ENCODE measurements around the gene CHN2.

GRCh38 chr7:29170781-29171180, 23.8 kb upstream of the CHN2 start:
- TF ChIP-seq CTCF (IDR thresholded peaks at IDR 0.05) = no peak
- TF ChIP-seq TEAD1 (CRISPR knock-in tag; IDR thresholded peaks at IDR 0.05) = no peak
- TF ChIP-seq ESRRA (CRISPR knock-in tag; IDR thresholded peaks at IDR 0.05; ENCODE audit: borderline replicate concordance) = no peak
- no peak for TF ChIP-seq AR (CRISPR knock-in tag; IDR thresholded peaks at IDR 0.05)
- no peak for TF ChIP-seq JUN (CRISPR knock-in tag; IDR thresholded peaks at IDR 0.05)
- TF ChIP-seq IRF2 (CRISPR knock-in tag; IDR thresholded peaks at IDR 0.05; ENCODE audit: borderline replicate concordance, low read depth) = no peak
- TF ChIP-seq E2F1 (CRISPR knock-in tag; IDR thresholded peaks at IDR 0.05) = no peak
- TF ChIP-seq PREB (CRISPR knock-in tag; IDR thresholded peaks at IDR 0.05; ENCODE audit: borderline replicate concordance) = no peak
- TF ChIP-seq NR3C1 (CRISPR knock-in tag; conservative IDR thresholded peaks at IDR 0.05; ENCODE audit: low read depth) = no peak
- no peak for TF ChIP-seq USF2 (CRISPR knock-in tag; IDR thresholded peaks at IDR 0.05)
- TF ChIP-seq ELF4 (CRISPR knock-in tag; IDR thresholded peaks at IDR 0.05; ENCODE audit: low read depth) = no peak
- no peak for TF ChIP-seq ATF3 (CRISPR knock-in tag; conservative IDR thresholded peaks at IDR 0.05)
- TF ChIP-seq ZNF281 (CRISPR knock-in tag; IDR thresholded peaks at IDR 0.05) = no peak

All from WTC11 (cell line).